ENCODE data around the gene CHMP3. TPM values are rescaled to one million over a fixed set of nuclear protein-coding genes. Genes with fewer than 3 reads are reported as not detected.

CHMP3 gene
- total RNA-seq (2021; fragmentation: NEBNext Ultra II Directional; extraction: Animal tissue kit (Norgen Biotek cat#: 25700)) = 21.7 and 21.9 TPM in 2 replicates
- polyA plus RNA-seq (2011; rRNA removed) = 7.9 and 11.7 TPM in 2 replicates
- 18.9 TPM for polyA plus RNA-seq (2011; cell fraction: cytosol; rRNA removed)
- polyA plus RNA-seq (2011; cell fraction: nucleus; rRNA removed) = 8.1 TPM
- polyA plus RNA-seq (2012, experiment 1 of 2) = 22.2 to 26.1 TPM (median 24.3 TPM) in 4 replicates
- polyA plus RNA-seq (2012, experiment 2 of 2) = 5.0 TPM
- polyA plus RNA-seq (2013, experiment 1 of 2) = 13.5 TPM
- 15.6 TPM for polyA plus RNA-seq (2013, experiment 2 of 2)
- 15.0 and 24.8 TPM in 2 replicates for polyA minus RNA-seq (2011; rRNA and poly(A)+ RNA removed)
- polyA minus RNA-seq (2011; cell fraction: cytosol; rRNA and poly(A)+ RNA removed) = 5.4 TPM
- 9.8 TPM for polyA minus RNA-seq (2011; cell fraction: nucleus; rRNA and poly(A)+ RNA removed)
- long read RNA-seq, experiment 1, partial matches to known transcripts = 0 of 7 reads
- long read RNA-seq, experiment 1, other reads (novel, unspliced or antisense) = 6 of 7 reads
- long read RNA-seq, experiment 2, transcript CHMP3-201 (6 exons, 3,171 nt) = major isoform, 39 of 46 reads
- long read RNA-seq, experiment 2, partial matches to known transcripts = 1 of 46 reads
- long read RNA-seq, experiment 2, other reads (novel, unspliced or antisense) = 3 of 46 reads

- 2% methylated on average over 48 of the region's 57 CpGs; no CpG with 5 or more reads in 1 of the 2 experiments for WGBS, 2 experiments (ENCODE audit: extremely low coverage in 1 of 2, insufficient coverage in 1 of 2, insufficient read length in 1 of 2, insufficient replicate concordance in 2 of 2, low coverage in 1 of 2, low lambda C conversion rate in 2 of 2, missing lambda C conversion rate in 1 of 2)
- Histone ChIP-seq H2BK120ac (replicated peaks; ENCODE audit: low read depth, low read length) (peak within 1 kb of the TSS; percentile 92), H4K8ac (ENCODE audit: extremely low read depth, insufficient read depth, low read length) (peak within 1 kb of the TSS; percentile 99), H3K27me3 (replicated peaks in 1 of 4; ENCODE audit: control insufficient read depth in 3 of 4, extremely low read depth in 1 of 4, insufficient read depth in 3 of 4, low read length in 3 of 4) (peaks cover 0 to 2% (median 0%) of the 10 kb centered on the region in 4 experiments; a peak in 3 of 7 replicates), H3K4me1 (replicated peaks in 1 of 4; ENCODE audit: control insufficient read depth in 3 of 4, insufficient read depth in 4 of 4, low read length in 3 of 4) (peaks cover 0 to 3% (median 0%) of the 10 kb centered on the region in 4 experiments; a peak in 2 of 7 replicates), H3K79me1 (ENCODE audit: low read depth, low read length) (peaks cover 4% of the 10 kb centered on the region), H3K9ac (replicated peaks in 1 of 4; ENCODE audit: extremely low read depth in 1 of 4, low read depth in 3 of 4, low read length in 3 of 4) (peak within 1 kb of the TSS; percentile 89 to 99 (median 98)), H3K79me2 (ENCODE audit: control insufficient read depth in 1 of 2, insufficient read depth in 2 of 2, low read length in 2 of 2) (peaks cover 0 to 39% of the 10 kb centered on the region in 2 experiments; a peak in 2 of 4 replicates), H3K23ac (ENCODE audit: insufficient read length) (no peak within 1 kb of the TSS), H3K4me2 (ENCODE audit: insufficient read depth in 1 of 2, low read depth in 2 of 2, low read length in 2 of 2) (peak within 1 kb of the TSS; percentile 72 to 77), H4K91ac (replicated peaks; ENCODE audit: insufficient read length, low read length) (peak within 1 kb of the TSS; percentile 98), H2AFZ (ENCODE audit: low read length) (peak within 1 kb of the TSS; percentile 98), H3K18ac (ENCODE audit: extremely low read depth, low read length) (peak within 1 kb of the TSS; percentile 99), H4K5ac (ENCODE audit: insufficient read length, low read depth, low read length) (peak within 1 kb of the TSS; percentile 97), H3K56ac (replicated peaks; ENCODE audit: insufficient read length, low read depth, low read length) (peak within 1 kb of the TSS; percentile 95), H2BK15ac (ENCODE audit: low read length) (peak within 1 kb of the TSS; percentile 77; the same call in 1 of the 2 replicates), H3K36me3 (ENCODE audit: control insufficient read depth in 2 of 4, insufficient read depth in 4 of 4, low read length in 3 of 4) (no peaks in the 10 kb centered on the region), H3K4me3 (ENCODE audit: extremely low read depth in 1 of 4, insufficient read depth in 2 of 4, low read depth in 3 of 4, low read length in 4 of 4) (peak within 1 kb of the TSS; percentile 85 to 94 (median 90)), H2BK20ac (ENCODE audit: low read length) (no peak within 1 kb of the TSS; the same call in 1 of the 2 replicates), H2AK5ac (ENCODE audit: low read depth, low read length) (peak within 1 kb of the TSS; percentile 44), H4K20me1 (replicated peaks in 1 of 2; ENCODE audit: control insufficient read depth in 1 of 2, insufficient read depth in 2 of 2, low read length in 2 of 2) (no peaks in the 10 kb centered on the region), H3K9me3 (ENCODE audit: insufficient read depth in 2 of 2, low read depth in 1 of 2, low read length in 1 of 2) (no peaks in the 10 kb centered on the region), H3K23me2 (ENCODE audit: low read depth, low read length) (peaks cover 5% of the 10 kb centered on the region; the same call in 1 of the 2 replicates), H2BK12ac (ENCODE audit: low read depth, low read length) (peak within 1 kb of the TSS; percentile 97), H3K4ac (replicated peaks; ENCODE audit: insufficient read length, low read depth, low read length) (peak within 1 kb of the TSS; percentile 90), H2BK5ac (ENCODE audit: low read depth, low read length) (peak within 1 kb of the TSS; percentile 99), H3K14ac (ENCODE audit: insufficient read length) (no peak within 1 kb of the TSS), H3K27ac (ENCODE audit: low read depth, low read length) (peak within 1 kb of the TSS; percentile 98)
- DNase-seq (ENCODE audit: low read depth in 1 of 2, low spot score in 2 of 2) (peak; percentile 82 to 94), FAIRE-seq (peak; percentile 19)
- POLR2A ChIA-PET (ENCODE audit: partially characterized antibody) = interaction anchor here (0.7 to 1.5 kb wide), 4 partner anchors 11 to 185 kb away, joined by 3 to 4 read pairs (median 4); no protein-coding TSS in a partner anchor
- CTCF ChIA-PET (ENCODE audit: partially characterized antibody) = interaction anchor here (1.2 kb wide), 1 partner anchor 44 kb away, joined by 3 read pairs; no protein-coding TSS in a partner anchor
- TF ChIP-seq JUN (IDR thresholded peaks at IDR 0.05; ENCODE audit: low read depth, low read length) = peak; percentile 85
- TF ChIP-seq POLR2A (IDR thresholded peaks at IDR 0.05; ENCODE audit: control extremely low read depth in 1 of 2, low read depth in 2 of 2, low read length in 2 of 2) = peak in 1 of 2 experiments; percentile 84; a peak in 2 of 3 replicates
- TF ChIP-seq GTF2F1 (IDR thresholded peaks at IDR 0.05; ENCODE audit: borderline replicate concordance, low read depth, low read length) = no peak
- peak; percentile 70 for TF ChIP-seq KDM4A (IDR thresholded peaks at IDR 0.05; ENCODE audit: low read depth, low read length, severe bottlenecking)
- TF ChIP-seq SUZ12 (IDR thresholded peaks at IDR 0.05; ENCODE audit: low read length) = no peak
- no peak for TF ChIP-seq RXRA (IDR thresholded peaks at IDR 0.05; ENCODE audit: insufficient read depth, low read depth, low read length)
- TF ChIP-seq PHF8 (conservative IDR thresholded peaks at IDR 0.05; ENCODE audit: low read depth, low read length) = peak; percentile 87
These were observed at the start of gene CHMP3 for GRCh38 chr2:86562922-86563649. Gene CHMP3 (minus strand): TSS chr2:86563443. CDS start chr2:86563348, 95 bp downstream.

Data from H1 (cell line).